ENCODE results near the gene IGSF21. TPM values are rescaled to one million over a fixed set of nuclear protein-coding genes. Genes with fewer than 3 reads are reported as not detected.

Gene IGSF21
- total RNA-seq, 1 experiment from 2014 or later: not detected

DNA sequence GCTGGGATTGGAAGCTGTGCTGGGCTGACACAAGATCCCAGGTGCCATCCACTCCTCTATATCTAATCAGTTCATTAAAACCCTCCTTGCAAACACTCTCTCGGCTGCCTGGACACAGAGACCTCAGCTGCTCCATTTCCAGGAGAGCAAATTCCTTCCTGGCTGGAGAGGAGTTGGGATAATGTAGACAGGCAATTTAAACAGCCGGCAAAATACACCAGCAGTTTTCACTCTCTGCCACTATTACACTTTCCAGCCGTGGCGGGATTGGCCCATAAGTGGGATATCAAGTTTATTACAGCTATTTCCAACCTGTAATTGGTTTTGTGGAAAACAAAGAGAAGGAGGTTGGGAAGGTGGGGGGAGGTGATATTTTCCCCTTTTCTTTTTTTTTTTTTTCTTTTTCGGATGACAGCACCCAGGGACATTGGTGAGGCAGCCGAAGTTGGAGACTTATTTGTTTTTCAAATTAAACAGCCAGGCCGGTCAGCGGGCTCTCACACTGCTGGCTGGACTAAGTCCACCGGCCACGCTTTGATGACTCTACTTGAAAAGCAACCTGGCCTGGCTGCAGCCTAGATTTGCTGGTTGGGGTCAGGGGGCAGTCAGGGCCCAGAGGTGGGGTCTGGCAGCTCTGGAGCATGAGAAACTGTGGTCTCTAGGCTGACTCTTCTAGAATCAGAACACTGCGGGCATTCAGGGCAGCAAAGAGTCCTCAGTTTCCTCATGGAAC is 177.4 kb downstream of the IGSF21 start:
- Mint-ChIP-seq H3K27ac (ENCODE audit: unreplicated experiment) (no peak overlapping the region), H3K4me1 (ENCODE audit: low read depth, unreplicated experiment) (no peaks in the 10 kb centered on the region), H3K27me3 (ENCODE audit: unreplicated experiment) (peaks cover 65% of the 10 kb centered on the region), H3K36me3 (ENCODE audit: insufficient read depth, unreplicated experiment) (no peaks in the 10 kb centered on the region), H3K4me3 (ENCODE audit: low read depth, unreplicated experiment) (no peak overlapping the region), H3K9me3 (ENCODE audit: low read depth, unreplicated experiment) (no peaks in the 10 kb centered on the region)
- no peak for DNase-seq
- CTCF ChIA-PET: no interaction called here
- TF ChIP-seq, protein P1, sequence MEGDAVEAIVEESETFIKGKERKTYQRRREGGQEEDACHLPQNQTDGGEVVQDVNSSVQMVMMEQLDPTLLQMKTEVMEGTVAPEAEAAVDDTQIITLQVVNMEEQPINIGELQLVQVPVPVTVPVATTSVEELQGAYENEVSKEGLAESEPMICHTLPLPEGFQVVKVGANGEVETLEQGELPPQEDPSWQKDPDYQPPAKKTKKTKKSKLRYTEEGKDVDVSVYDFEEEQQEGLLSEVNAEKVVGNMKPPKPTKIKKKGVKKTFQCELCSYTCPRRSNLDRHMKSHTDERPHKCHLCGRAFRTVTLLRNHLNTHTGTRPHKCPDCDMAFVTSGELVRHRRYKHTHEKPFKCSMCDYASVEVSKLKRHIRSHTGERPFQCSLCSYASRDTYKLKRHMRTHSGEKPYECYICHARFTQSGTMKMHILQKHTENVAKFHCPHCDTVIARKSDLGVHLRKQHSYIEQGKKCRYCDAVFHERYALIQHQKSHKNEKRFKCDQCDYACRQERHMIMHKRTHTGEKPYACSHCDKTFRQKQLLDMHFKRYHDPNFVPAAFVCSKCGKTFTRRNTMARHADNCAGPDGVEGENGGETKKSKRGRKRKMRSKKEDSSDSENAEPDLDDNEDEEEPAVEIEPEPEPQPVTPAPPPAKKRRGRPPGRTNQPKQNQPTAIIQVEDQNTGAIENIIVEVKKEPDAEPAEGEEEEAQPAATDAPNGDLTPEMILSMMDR (IDR thresholded peaks at IDR 0.05; ENCODE audit: unreplicated experiment): no peak
- intact Hi-C loops (cut with micrococcal nuclease; ENCODE audit: unreplicated experiment): no loop called here
- no TSS peak for BruUV-seq (replicated peaks)

DNA sequence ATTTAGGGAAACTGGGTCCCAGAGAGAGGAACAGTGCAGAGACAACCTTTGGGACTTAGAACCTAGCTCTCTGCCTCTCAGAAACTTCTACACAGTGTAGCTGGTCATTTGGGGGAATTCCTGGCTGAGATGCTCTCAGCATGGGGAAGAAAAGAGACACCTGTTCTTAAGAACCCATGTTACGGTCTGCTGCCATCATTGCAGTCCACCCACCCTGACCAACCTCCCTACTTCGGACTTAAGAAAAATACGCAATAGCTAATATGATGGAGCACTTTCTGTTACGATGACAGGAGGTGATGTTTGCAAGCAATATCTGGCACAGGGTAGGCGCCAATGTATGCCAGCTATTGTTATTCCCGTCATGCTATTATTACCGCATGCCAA is 177.9 kb downstream of the IGSF21 start:
- intact Hi-C loops (cut with micrococcal nuclease; ENCODE audit: unreplicated experiment): no loop called here
- no TSS peak for BruUV-seq (replicated peaks)
- H3K36me3 Mint-ChIP-seq (ENCODE audit: insufficient read depth, unreplicated experiment): no peaks in the 10 kb centered on the region
- no peak overlapping the region for H3K27ac Mint-ChIP-seq (ENCODE audit: unreplicated experiment)
- peaks cover 65% of the 10 kb centered on the region for H3K27me3 Mint-ChIP-seq (ENCODE audit: unreplicated experiment)
- H3K4me1 Mint-ChIP-seq (ENCODE audit: low read depth, unreplicated experiment): no peaks in the 10 kb centered on the region
- no peak overlapping the region for H3K4me3 Mint-ChIP-seq (ENCODE audit: low read depth, unreplicated experiment)
- TF ChIP-seq, protein P1 (IDR thresholded peaks at IDR 0.05; ENCODE audit: unreplicated experiment): no peak
- DNase-seq: no peak
- CTCF ChIA-PET: no interaction called here
- H3K9me3 Mint-ChIP-seq (ENCODE audit: low read depth, unreplicated experiment): no peaks in the 10 kb centered on the region

DNA sequence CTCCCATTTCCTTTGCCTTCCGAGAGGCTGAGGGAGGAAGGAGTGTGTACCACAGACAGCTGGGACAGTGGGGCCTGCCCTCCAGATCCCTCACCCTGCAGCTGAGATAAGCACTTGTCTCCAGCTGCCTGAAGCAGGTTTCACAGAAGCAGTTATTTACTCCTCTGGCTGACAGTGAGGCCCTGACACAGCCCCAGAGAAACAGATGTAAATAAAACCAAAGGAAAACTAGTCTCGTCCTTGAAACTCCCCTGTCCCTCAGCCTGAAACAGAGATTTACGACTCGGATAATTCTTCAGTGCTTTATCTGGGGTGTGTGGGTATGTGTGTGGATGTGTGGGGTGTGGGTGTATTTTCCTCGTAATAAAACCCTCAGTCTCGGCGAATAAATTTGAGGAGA is 181.1 kb downstream of the IGSF21 start:
- DNase-seq: no peak
- no peaks in the 10 kb centered on the region for H3K9me3 Mint-ChIP-seq (ENCODE audit: low read depth, unreplicated experiment)
- no peak overlapping the region for H3K4me3 Mint-ChIP-seq (ENCODE audit: low read depth, unreplicated experiment)
- no peak overlapping the region for H3K27ac Mint-ChIP-seq (ENCODE audit: unreplicated experiment)
- intact Hi-C loops (cut with micrococcal nuclease; ENCODE audit: unreplicated experiment): no loop called here
- peaks cover 63% of the 10 kb centered on the region for H3K27me3 Mint-ChIP-seq (ENCODE audit: unreplicated experiment)
- TF ChIP-seq, protein P1 (IDR thresholded peaks at IDR 0.05; ENCODE audit: unreplicated experiment): no peak
- BruUV-seq (replicated peaks): no TSS peak
- H3K36me3 Mint-ChIP-seq (ENCODE audit: insufficient read depth, unreplicated experiment): no peaks in the 10 kb centered on the region
- CTCF ChIA-PET: no interaction called here
- no peaks in the 10 kb centered on the region for H3K4me1 Mint-ChIP-seq (ENCODE audit: low read depth, unreplicated experiment)

DNA sequence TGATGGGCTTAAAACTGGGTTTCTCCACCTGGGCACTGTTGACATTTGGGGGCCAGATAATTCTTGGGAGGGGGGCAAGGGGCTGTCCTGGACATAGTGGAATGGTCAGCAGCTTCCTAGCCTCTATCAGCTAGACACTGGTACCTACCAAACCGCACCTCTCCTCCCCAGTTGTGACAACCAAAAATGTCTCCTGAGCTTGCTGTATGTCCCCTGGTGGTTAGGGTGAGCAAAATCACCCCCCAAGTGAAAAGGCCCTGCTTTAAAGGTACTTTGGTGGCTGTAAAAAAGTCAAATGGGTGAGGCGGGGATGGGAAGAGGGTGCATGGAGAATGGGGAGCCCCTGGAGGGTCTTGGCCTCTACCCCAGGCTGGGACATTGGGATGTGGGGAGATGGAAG is 182.0 kb downstream of the IGSF21 start:
- Mint-ChIP-seq H3K4me3 (ENCODE audit: low read depth, unreplicated experiment) (no peak overlapping the region), H3K36me3 (ENCODE audit: insufficient read depth, unreplicated experiment) (no peaks in the 10 kb centered on the region), H3K27ac (ENCODE audit: unreplicated experiment) (no peak overlapping the region), H3K4me1 (ENCODE audit: low read depth, unreplicated experiment) (no peaks in the 10 kb centered on the region), H3K9me3 (ENCODE audit: low read depth, unreplicated experiment) (no peaks in the 10 kb centered on the region), H3K27me3 (ENCODE audit: unreplicated experiment) (peaks cover 55% of the 10 kb centered on the region)
- BruUV-seq (replicated peaks): no TSS peak
- no peak for DNase-seq
- CTCF ChIA-PET: no interaction called here
- TF ChIP-seq, protein P1 (IDR thresholded peaks at IDR 0.05; ENCODE audit: unreplicated experiment): peak; percentile 14
- intact Hi-C loops (cut with micrococcal nuclease; ENCODE audit: unreplicated experiment): no loop called here
